Stomach (tissue), 4 donors: ENCODE results near the gene PANK2.

Experiments
- EP300 ChIP-seq: sonication (generic); formaldehyde crosslinking; IDR thresholded peaks from one replicate; pipeline ENCODE4 v1.6.1; 2017; ENCODE audit warnings: antibody characterized with exemption
- TF ChIP-seq, protein P1 (sequence below), 7 experiments: fragments of 450-650 bp in 4 of 7; fragments of 200-600 bp in 3 of 7; sonication (generic) in 3 of 7; IDR thresholded peaks; one replicate each; pipeline ENCODE4 v1.5.1; 2016 to 2019; ENCODE audit warnings: antibody characterized with exemption in 7 of 7, control low read depth in 2 of 7, mild to moderate bottlenecking in 1 of 7

DNA sequence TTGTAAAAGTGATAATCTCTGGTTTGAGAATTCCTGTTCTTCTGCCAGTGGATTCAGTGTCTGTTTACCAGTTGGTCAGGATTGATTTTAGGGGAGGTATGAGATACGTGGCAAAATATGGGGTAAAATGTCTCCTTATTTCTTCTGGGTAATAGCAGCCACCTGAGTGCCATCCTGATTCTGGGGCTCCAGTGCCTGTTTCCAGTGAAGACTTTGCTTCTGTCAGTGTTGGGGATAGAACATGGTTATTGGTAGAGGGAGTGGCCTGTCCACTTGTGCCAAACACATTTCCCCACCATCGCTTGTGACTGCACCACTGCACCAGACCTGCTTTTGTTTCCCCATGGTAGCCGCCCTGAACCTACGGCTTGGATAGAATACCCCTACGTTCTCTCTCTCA, 15.7 kb downstream of the PANK2 start:
- TF ChIP-seq, protein P1, sequence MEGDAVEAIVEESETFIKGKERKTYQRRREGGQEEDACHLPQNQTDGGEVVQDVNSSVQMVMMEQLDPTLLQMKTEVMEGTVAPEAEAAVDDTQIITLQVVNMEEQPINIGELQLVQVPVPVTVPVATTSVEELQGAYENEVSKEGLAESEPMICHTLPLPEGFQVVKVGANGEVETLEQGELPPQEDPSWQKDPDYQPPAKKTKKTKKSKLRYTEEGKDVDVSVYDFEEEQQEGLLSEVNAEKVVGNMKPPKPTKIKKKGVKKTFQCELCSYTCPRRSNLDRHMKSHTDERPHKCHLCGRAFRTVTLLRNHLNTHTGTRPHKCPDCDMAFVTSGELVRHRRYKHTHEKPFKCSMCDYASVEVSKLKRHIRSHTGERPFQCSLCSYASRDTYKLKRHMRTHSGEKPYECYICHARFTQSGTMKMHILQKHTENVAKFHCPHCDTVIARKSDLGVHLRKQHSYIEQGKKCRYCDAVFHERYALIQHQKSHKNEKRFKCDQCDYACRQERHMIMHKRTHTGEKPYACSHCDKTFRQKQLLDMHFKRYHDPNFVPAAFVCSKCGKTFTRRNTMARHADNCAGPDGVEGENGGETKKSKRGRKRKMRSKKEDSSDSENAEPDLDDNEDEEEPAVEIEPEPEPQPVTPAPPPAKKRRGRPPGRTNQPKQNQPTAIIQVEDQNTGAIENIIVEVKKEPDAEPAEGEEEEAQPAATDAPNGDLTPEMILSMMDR (IDR thresholded peaks at IDR 0.05): no peak
- TF ChIP-seq EP300: no peak
